Heart left ventricle (tissue), 13 donors: ENCODE results near the gene MTG1.

Source experiments
- CTCF ChIP-seq, 12 donors: fragments of 200-600 bp; sonication (generic) in 4 of 12; IDR thresholded peaks; one replicate each; pipeline versions ENCODE4 v1.5.0 to v1.8.0; 2018 to 2022; ENCODE audit warnings: antibody characterized with exemption in 12 of 12, mild to moderate bottlenecking in 5 of 12
- POLR2A ChIP-seq, 2 donors: fragments of 450-650 bp; IDR thresholded peaks; one replicate each; pipeline ENCODE4 v1.6.1; 2017; ENCODE audit warnings: antibody characterized with exemption in 2 of 2, mild to moderate bottlenecking in 2 of 2, moderate library complexity in 2 of 2
- donor health status: ischemic (EF 13 %, LVEDD 7.1; RV severe dilation, severe dysfunction).
- donor health status: DM: no; HTN: yes; CAD: no.
- donor health status: DM: no; HTN: no; CAD: no.
- donor health status: ischemic (EF 25% LVEDD 6.9; RV normal size, moderate dysfunction).
- donor health status: ischemic (EF 25% LVEDD 5.7; RV mildly dilated, moderate dysfunction).
- donor health status: ischemic (EF 35%, LVEDD 5.7; RV mildly dilated, moderate dysfunction).
- donor health status: nonischemic (EF 11% LVEDD 7.7; RV severe dilation, severe dysfunction).
- donor health status: DM: yes; HTN: yes; CAD: no.
- donor health status: PGD.
- donor health status: ischemic (EF 29% LVEDD 5.4; RV normal size, mild dysfunction).
- donor health status: nonischemic (EF 23%, LVEDD 6.1; RV moderate dilation, normal function).

- TF ChIP-seq CTCF (IDR thresholded peaks at IDR 0.05) (no peak), POLR2A (IDR thresholded peaks at IDR 0.05) (no peak)
These were observed 23.7 kb upstream of the MTG1 start for GRCh38 chr10:133370030-133370786.
